ENCODE measurements around the gene IGF2R.
"Not testable (repeated sequence)": the region's sequence is repeated elsewhere in the genome, so short reads cannot be mapped to it uniquely, and the experiment has no call there.

IGF2R gene

GRCh38 chr6:159960485-159960884 is 8.4 kb upstream of the IGF2R start:
- no peak for DNase-seq (ENCODE audit: low read depth)
- no peak overlapping the region for H3K4me3 ChIP-seq (ENCODE audit: low read depth, low read length)
- no peak for TF ChIP-seq CTCF (conservative IDR thresholded peaks at IDR 0.05; ENCODE audit: low read depth, low read length)

DNA sequence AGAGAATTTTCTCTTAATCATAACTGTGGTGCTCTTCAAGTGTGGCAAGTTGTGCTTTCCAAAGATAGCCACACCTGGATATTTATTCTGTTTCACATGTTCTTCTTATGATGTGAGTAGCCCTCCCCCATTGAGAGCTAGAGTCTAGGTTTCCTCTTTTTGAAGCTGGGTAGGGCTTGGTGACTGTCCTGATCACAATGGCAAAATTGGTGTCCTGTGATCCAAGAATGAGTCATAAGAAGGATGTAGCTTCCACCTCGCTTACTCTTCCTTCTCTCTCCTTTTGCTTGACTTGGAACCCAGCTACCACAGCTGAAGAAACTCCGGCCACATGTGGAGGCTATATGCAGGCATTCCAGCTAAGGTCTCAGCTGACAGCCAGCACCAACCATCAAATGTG is 7.4 kb upstream of the IGF2R start:
- no peak for DNase-seq (ENCODE audit: low read depth)
- TF ChIP-seq CTCF (conservative IDR thresholded peaks at IDR 0.05; ENCODE audit: low read depth, low read length): no peak

GRCh38 chr6:159963111-159963510 is 5.8 kb upstream of the IGF2R start:
- no peak for TF ChIP-seq CTCF (conservative IDR thresholded peaks at IDR 0.05; ENCODE audit: low read depth, low read length)
- no peak overlapping the region for H3K4me3 ChIP-seq (ENCODE audit: low read depth, low read length)
- DNase-seq (ENCODE audit: low read depth): no peak

More for the DNA sequence above, 7.4 kb upstream of the IGF2R start:
- H3K4me3 ChIP-seq (ENCODE audit: low read depth, low read length): no peak overlapping the region

- DNase-seq (ENCODE audit: low read depth): no peak
- H3K4me3 ChIP-seq (ENCODE audit: low read depth, low read length): no peak overlapping the region
- no peak for TF ChIP-seq CTCF (conservative IDR thresholded peaks at IDR 0.05; ENCODE audit: low read depth, low read length)
Observed at GRCh38 chr6:159964046-159964445, 4.8 kb upstream of the IGF2R start.

DNA sequence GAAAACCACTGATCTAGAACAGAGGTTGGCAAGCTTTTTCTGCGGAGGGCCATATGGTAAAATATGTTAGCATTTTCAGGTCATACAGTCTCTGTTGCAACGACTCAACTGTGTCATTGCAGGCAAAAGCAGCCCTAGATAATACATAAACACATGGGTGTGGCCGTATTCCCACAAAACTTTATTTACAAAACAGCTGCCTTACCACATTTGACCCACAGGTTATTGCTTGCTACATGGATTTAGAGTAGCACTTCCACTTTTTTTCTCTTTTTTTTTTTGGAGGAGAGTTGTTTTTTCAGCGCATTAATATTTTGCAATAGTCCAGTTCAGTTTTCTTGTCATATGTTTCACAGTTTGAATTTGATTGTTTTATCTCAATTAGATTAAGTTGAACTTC is 2.5 kb upstream of the IGF2R start:
- no peak for TF ChIP-seq CTCF (conservative IDR thresholded peaks at IDR 0.05; ENCODE audit: low read depth, low read length)
- no peak overlapping the region for H3K4me3 ChIP-seq (ENCODE audit: low read depth, low read length)
- DNase-seq (ENCODE audit: low read depth): no peak

GRCh38 chr6:159966981-159967380 is 1.9 kb upstream of the IGF2R start:
- DNase-seq (ENCODE audit: low read depth): no peak
- no peak for TF ChIP-seq CTCF (conservative IDR thresholded peaks at IDR 0.05; ENCODE audit: low read depth, low read length)
- H3K4me3 ChIP-seq (ENCODE audit: low read depth, low read length): no peak overlapping the region

DNA sequence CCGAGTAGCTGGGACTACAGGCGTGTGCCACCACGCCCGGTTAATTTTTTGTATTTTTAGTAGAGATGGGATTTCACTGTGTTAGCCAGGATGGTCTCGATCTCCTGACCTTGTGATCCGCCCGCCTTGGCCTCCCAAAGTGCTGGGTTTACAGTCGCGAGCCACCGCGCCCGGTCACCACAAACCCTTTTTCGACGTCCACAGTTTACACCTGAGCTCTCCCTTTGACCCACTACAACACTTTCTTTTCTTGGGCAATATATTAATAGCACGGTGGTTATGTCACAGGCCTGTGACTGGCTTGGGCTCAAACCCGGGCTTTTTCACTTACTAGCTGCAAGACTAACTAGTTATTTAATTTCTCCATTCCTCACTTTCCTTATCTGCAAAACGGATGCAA is 1.3 kb upstream of the IGF2R start:
- not testable (repeated sequence) for H3K4me3 ChIP-seq (ENCODE audit: low read depth, low read length); DNase-seq (ENCODE audit: low read depth)

Measured in choroid plexus epithelial cell (primary cell).